ENCODE data around the gene FAM181B. TPM values are rescaled to one million over a fixed set of nuclear protein-coding genes. Genes with fewer than 3 reads are reported as not detected.

Gene FAM181B, protein sequence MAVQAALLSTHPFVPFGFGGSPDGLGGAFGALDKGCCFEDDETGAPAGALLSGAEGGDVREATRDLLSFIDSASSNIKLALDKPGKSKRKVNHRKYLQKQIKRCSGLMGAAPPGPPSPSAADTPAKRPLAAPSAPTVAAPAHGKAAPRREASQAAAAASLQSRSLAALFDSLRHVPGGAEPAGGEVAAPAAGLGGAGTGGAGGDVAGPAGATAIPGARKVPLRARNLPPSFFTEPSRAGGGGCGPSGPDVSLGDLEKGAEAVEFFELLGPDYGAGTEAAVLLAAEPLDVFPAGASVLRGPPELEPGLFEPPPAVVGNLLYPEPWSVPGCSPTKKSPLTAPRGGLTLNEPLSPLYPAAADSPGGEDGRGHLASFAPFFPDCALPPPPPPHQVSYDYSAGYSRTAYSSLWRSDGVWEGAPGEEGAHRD
- under 1 TPM in 6 of 9 donors, not detected in 3; 0.07 to 0.35 (median 0.14) TPM for total RNA-seq
- under 1 TPM; 0.06 to 0.11 TPM for polyA plus RNA-seq
- long read RNA-seq, donor 1, result 0 reads
- long read RNA-seq, donor 2, result 0 reads
- long read RNA-seq, donor 3, result 0 reads

DNA sequence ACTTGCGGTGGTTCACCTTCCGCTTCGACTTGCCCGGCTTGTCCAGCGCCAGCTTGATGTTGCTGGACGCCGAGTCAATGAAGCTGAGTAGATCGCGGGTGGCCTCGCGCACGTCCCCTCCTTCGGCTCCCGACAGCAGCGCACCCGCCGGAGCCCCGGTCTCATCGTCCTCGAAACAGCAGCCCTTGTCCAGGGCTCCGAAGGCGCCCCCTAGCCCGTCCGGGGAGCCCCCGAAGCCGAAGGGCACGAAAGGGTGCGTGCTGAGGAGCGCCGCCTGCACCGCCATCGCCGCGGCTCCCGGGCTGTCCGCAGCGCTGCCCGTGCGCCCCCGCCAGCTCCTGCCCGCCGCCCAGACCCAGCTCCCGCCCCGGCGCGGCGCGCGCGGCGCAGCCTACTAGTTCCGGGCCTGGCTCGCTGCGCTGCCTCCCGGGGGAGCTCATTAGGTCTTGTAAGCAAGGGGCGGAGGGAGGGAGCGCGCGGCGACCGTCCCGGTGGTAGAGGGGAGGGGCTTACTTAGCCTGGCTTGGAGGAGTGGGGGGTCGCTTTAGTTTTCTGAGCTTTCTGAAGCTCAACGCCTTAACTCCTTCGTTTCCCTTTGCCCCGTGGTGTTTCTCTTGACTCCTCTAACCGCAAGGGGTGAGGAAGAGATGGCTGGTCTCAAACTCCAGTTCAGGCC is at the start of gene FAM181B:
FAM181B (minus strand) TSS at position 421 of the 676 bp plus-strand sequence; CDS start at position 286, 135 bp downstream.
- intact Hi-C loops (cut with DNase I), result no loop called here

DNA sequence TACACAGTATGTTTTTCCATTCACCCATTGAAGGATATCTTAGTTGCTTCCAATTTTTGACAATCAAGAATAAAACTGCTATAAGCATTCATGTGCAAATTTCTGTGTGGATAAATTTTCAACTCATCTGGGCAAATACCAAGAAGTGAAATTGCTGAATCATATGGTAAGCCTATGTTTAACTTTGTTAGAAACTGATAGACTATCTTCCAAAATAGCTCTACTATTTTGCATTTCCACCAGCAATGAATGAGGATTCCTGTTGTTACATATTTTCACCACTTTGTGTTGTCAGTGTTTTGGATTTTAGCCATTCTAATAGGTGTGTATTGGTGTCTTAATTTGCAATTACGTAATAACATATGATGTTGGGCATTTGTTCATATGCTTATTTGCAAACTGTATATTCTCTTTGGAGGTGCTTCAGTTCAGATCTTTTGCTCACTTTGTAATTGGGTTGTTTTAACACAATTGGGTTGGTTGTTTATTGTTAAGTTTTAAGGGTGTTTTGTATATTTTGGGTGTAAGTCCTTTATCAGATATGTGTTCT is 49.2 kb upstream of the FAM181B start:
- WGBS, 4 donors, result 83 to 93% (median 91%) methylated on average over 1 of the region's 1 CpG
- no peak overlapping the region for H3K27ac ChIP-seq
- ATAC-seq, result no peak
- no peaks in the 10 kb centered on the region for H3K36me3 ChIP-seq
- no peak for DNase-seq
- H3K27me3 ChIP-seq, result no peaks in the 10 kb centered on the region
- intact Hi-C loops (cut with DNase I), result no loop called here
- TF ChIP-seq CTCF (IDR thresholded peaks at IDR 0.05) (no peak), POLR2A (IDR thresholded peaks at IDR 0.05) (no peak)
- no peak overlapping the region for H3K4me3 ChIP-seq
- peaks cover 0 to 5% (median 0%) of the 10 kb centered on the region in 12 donors for H3K9me3 ChIP-seq
- no peaks in the 10 kb centered on the region for H3K4me1 ChIP-seq

More for the DNA sequence above, at the start of gene FAM181B:
- peak; percentile 39 to 76 (median 45) for DNase-seq
- Histone ChIP-seq H3K4me3 (peak within 1 kb of the TSS; percentile 39 to 73 (median 58)), H3K27me3 (peaks cover 6 to 68% (median 26%) of the 10 kb centered on the region in 9 donors), H3K4me1 (peaks cover 0 to 16% (median 3%) of the 10 kb centered on the region in 12 donors), H3K27ac (peak within 1 kb of the TSS in 2 of 12 donors; percentile 29 to 58), H3K36me3 (no peaks in the 10 kb centered on the region), H3K9me3 (no peaks in the 10 kb centered on the region)
- TF ChIP-seq CTCF (IDR thresholded peaks at IDR 0.05) (peak in 1 of 12 donors; percentile 5), POLR2A (IDR thresholded peaks at IDR 0.05) (no peak)
- ATAC-seq, result peak; percentile 55 to 88 (median 79)
- 0 to 3% (median 1%) methylated on average over 10 to 67 of the region's 67 CpGs for WGBS, 4 donors

DNA sequence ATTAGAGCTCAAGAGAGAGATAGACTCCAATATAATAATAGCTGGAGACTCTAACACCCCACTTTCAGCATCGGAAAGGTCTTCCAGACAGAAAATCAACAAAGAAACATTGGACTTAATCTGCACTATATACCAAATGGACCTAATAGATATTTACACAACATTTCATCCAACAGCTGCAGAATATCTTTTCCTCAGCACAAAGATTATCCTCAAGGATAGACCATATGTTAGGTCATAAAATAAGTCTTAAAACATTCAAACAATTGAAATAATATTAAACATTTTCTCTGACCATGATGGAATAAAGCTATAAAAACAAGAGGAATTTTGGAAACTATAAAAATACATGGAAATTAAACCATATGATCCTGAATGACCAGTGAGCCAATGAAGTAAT is 45.1 kb upstream of the FAM181B start:
- Histone ChIP-seq H3K36me3 (no peaks in the 10 kb centered on the region), H3K9me3 (peaks cover 0 to 35% (median 12%) of the 10 kb centered on the region in 12 donors), H3K27me3 (no peaks in the 10 kb centered on the region), H3K27ac (no peak overlapping the region), H3K4me3 (no peak overlapping the region), H3K4me1 (no peaks in the 10 kb centered on the region)
- TF ChIP-seq CTCF (IDR thresholded peaks at IDR 0.05) (no peak), POLR2A (IDR thresholded peaks at IDR 0.05) (no peak)
- DNase-seq (no peak), ATAC-seq (no peak)
- 75 to 89% (median 87%) methylated on average over 1 of the region's 1 CpG for WGBS, 4 donors
- intact Hi-C loops (cut with DNase I), result no loop called here

- Histone ChIP-seq H3K4me1 (no peaks in the 10 kb centered on the region), H3K27ac (no peak overlapping the region), H3K36me3 (no peaks in the 10 kb centered on the region), H3K4me3 (no peak overlapping the region), H3K27me3 (no peaks in the 10 kb centered on the region), H3K9me3 (peaks cover 0 to 30% (median 12%) of the 10 kb centered on the region in 12 donors)
- no peak for ATAC-seq
- intact Hi-C loops (cut with DNase I), result no loop called here
- 74 to 87% (median 83%) methylated on average over 2 of the region's 2 CpGs for WGBS, 4 donors
- TF ChIP-seq POLR2A (IDR thresholded peaks at IDR 0.05), result no peak
- DNase-seq, result no peak
These were observed 42.7 kb upstream of the FAM181B start for GRCh38 chr11:82776377-82776776.

Data from heart left ventricle (tissue), 16 donors.